ENCODE data around the gene GAL3ST2. TPM values are rescaled to one million over a fixed set of nuclear protein-coding genes. Genes with fewer than 3 reads are reported as not detected.
A peak's percentile ranks its signal among the peaks of the same experiment; 100 is the strongest.

Gene GAL3ST2
- total and polyA plus RNA-seq, 2 of the 8 experiments (the other 6 are each of a cell fraction or from before 2014, with no cell fraction given) = not detected

- no peak overlapping the region for H3K27ac ChIP-seq (ENCODE audit: low read depth, low read length)
Measured at GRCh38 chr2:241771286-241772062, 5.1 kb upstream of the GAL3ST2 start.

More at GRCh38 chr2:241771286-241772062, 5.1 kb upstream of the GAL3ST2 start:
- H4K5ac ChIP-seq (ENCODE audit: insufficient read length, low read depth, low read length) = no peak overlapping the region
- DNase-seq (ENCODE audit: low read depth in 1 of 2, low spot score in 2 of 2) (peak in 1 of 2 experiments; percentile 52), FAIRE-seq (no peak)
- peak overlapping the region; percentile 12 for H3K4ac ChIP-seq (replicated peaks; ENCODE audit: insufficient read length, low read depth, low read length)
- no peaks in the 10 kb centered on the region for H3K79me1 ChIP-seq (ENCODE audit: low read depth, low read length)
- no peaks in the 10 kb centered on the region for H3K79me2 ChIP-seq (ENCODE audit: control insufficient read depth in 1 of 2, insufficient read depth in 2 of 2, low read length in 2 of 2)
- H3K4me3 ChIP-seq (ENCODE audit: extremely low read depth in 1 of 4, insufficient read depth in 2 of 4, low read depth in 3 of 4, low read length in 4 of 4) = no peak overlapping the region
- no peak overlapping the region for H3K14ac ChIP-seq (ENCODE audit: insufficient read length)
- no peaks in the 10 kb centered on the region for H3K36me3 ChIP-seq (ENCODE audit: control insufficient read depth in 2 of 4, insufficient read depth in 4 of 4, low read length in 3 of 4)
- no peak overlapping the region for H2AFZ ChIP-seq (ENCODE audit: low read length)
- WGBS, 2 experiments (ENCODE audit: extremely low coverage in 1 of 2, insufficient coverage in 1 of 2, insufficient read length in 1 of 2, insufficient replicate concordance in 2 of 2, low coverage in 1 of 2, low lambda C conversion rate in 2 of 2, missing lambda C conversion rate in 1 of 2) = 82% methylated on average over 30 of the region's 38 CpGs; no CpG with 5 or more reads in 1 of the 2 experiments
- H3K18ac ChIP-seq (ENCODE audit: extremely low read depth, low read length) = no peak overlapping the region
- 0 out of 2 replicates have a peak overlapping the region, but pooled peaks have one; percentile 81 for H2BK15ac ChIP-seq (ENCODE audit: low read length)
- H3K4me2 ChIP-seq (ENCODE audit: insufficient read depth in 1 of 2, low read depth in 2 of 2, low read length in 2 of 2) = no peak overlapping the region
- no peak overlapping the region for H3K56ac ChIP-seq (replicated peaks; ENCODE audit: insufficient read length, low read depth, low read length)
- peak overlapping the region; percentile 1 for H4K91ac ChIP-seq (replicated peaks; ENCODE audit: insufficient read length, low read length)
- H3K9ac ChIP-seq (replicated peaks in 1 of 4; ENCODE audit: extremely low read depth in 1 of 4, low read depth in 3 of 4, low read length in 3 of 4) = no peak overlapping the region
- H3K9me3 ChIP-seq (ENCODE audit: insufficient read depth in 2 of 2, low read depth in 1 of 2, low read length in 1 of 2) = no peaks in the 10 kb centered on the region
- POLR2A ChIA-PET (ENCODE audit: partially characterized antibody) = interaction anchor here (1.8 kb wide), 1 partner anchor 71 kb away, joined by 5 read pairs; the partner anchor contains the start of gene ING5
- H3K23ac ChIP-seq (ENCODE audit: insufficient read length) = no peak overlapping the region
- peak overlapping the region; percentile 80; the same call in 1 of the 2 replicates for H4K8ac ChIP-seq (ENCODE audit: extremely low read depth, insufficient read depth, low read length)
- no peaks in the 10 kb centered on the region for H3K23me2 ChIP-seq (ENCODE audit: low read depth, low read length)
- peaks cover 0 to 2% of the 10 kb centered on the region in 2 experiments for H4K20me1 ChIP-seq (replicated peaks in 1 of 2; ENCODE audit: control insufficient read depth in 1 of 2, insufficient read depth in 2 of 2, low read length in 2 of 2)
- H2BK12ac ChIP-seq (ENCODE audit: low read depth, low read length) = peak overlapping the region; percentile 9; the same call in 1 of the 2 replicates
- no peak for TF ChIP-seq SIRT6 (IDR thresholded peaks at IDR 0.05; ENCODE audit: low read length)
- TF ChIP-seq CEBPB (IDR thresholded peaks at IDR 0.05; ENCODE audit: low read depth, low read length) = peak; percentile 71
- peak; percentile 60; the same call in 1 of the 2 replicates for TF ChIP-seq MAX (IDR thresholded peaks at IDR 0.05)
- H2BK20ac ChIP-seq (ENCODE audit: low read length) = no peak overlapping the region
- no peak overlapping the region for H2BK120ac ChIP-seq (replicated peaks; ENCODE audit: low read depth, low read length)
- H3K4me1 ChIP-seq (replicated peaks in 1 of 4; ENCODE audit: control insufficient read depth in 3 of 4, insufficient read depth in 4 of 4, low read length in 3 of 4) = peaks cover 0 to 14% (median 6%) of the 10 kb centered on the region in 4 experiments; a peak in 5 of 7 replicates
- CTCF ChIA-PET (ENCODE audit: partially characterized antibody) = interaction anchor here (1.2 kb wide), 1 partner anchor 83 kb away, joined by 3 read pairs; no protein-coding TSS in a partner anchor
- H3K27me3 ChIP-seq (replicated peaks in 1 of 4; ENCODE audit: control insufficient read depth in 3 of 4, extremely low read depth in 1 of 4, insufficient read depth in 3 of 4, low read length in 3 of 4) = no peaks in the 10 kb centered on the region
- no peak overlapping the region for H2AK5ac ChIP-seq (ENCODE audit: low read depth, low read length)
- no peak overlapping the region for H2BK5ac ChIP-seq (ENCODE audit: low read depth, low read length)

All from H1 (cell line).